HepG2 (cell line): ENCODE results near the gene PTPN5. TPM values are rescaled to one million over a fixed set of nuclear protein-coding genes. Genes with fewer than 3 reads are reported as not detected.

ENCODE experiments used
- DNMT3B ChIP-seq: conservative IDR thresholded peaks from 2 replicates; pipeline ENCODE4 v1.6.1; 2016; ENCODE audit warnings: missing biosample characterization, control low read depth
- MEIS2 ChIP-seq: sonication (generic); formaldehyde crosslinking; IDR thresholded peaks from 2 replicates; pipeline ENCODE4 v1.9.0; 2021; ENCODE audit warnings: mild to moderate bottlenecking, missing genetic modification reagents
- NCOA2 ChIP-seq: sonication (generic); formaldehyde crosslinking; IDR thresholded peaks from 2 replicates; pipeline ENCODE4 v1.8.0; 2022; ENCODE audit warnings: inconsistent platforms
- REL ChIP-seq: sonication (generic); formaldehyde crosslinking; conservative IDR thresholded peaks from 2 replicates; pipeline ENCODE4 v1.8.0; 2022; ENCODE audit warnings: mild to moderate bottlenecking, missing genetic modification reagents, moderate library complexity
- TBX2 ChIP-seq: sonication (generic); formaldehyde crosslinking; IDR thresholded peaks from 2 replicates; pipeline ENCODE4 v1.5.0; 2020; ENCODE audit warnings: missing genetic modification reagents, mild to moderate bottlenecking, borderline replicate concordance
- YEATS2 ChIP-seq: sonication (generic); formaldehyde crosslinking; IDR thresholded peaks from 2 replicates; pipeline ENCODE4 v1.4.0; 2020; ENCODE audit warnings: missing genetic modification reagents, borderline replicate concordance
- ZC3H13 ChIP-seq: sonication (generic); formaldehyde crosslinking; IDR thresholded peaks from 2 replicates; pipeline ENCODE4 v1.8.1; 2023; ENCODE audit warnings: mild to moderate bottlenecking, missing genetic modification reagents, moderate library complexity
- ZNF530 ChIP-seq: sonication (generic); formaldehyde crosslinking; IDR thresholded peaks from 2 replicates; pipeline ENCODE4 v1.5.0; 2020; ENCODE audit warnings: low read depth, mild to moderate bottlenecking, missing genetic modification reagents
- ZNF850 ChIP-seq: sonication (generic); formaldehyde crosslinking; conservative IDR thresholded peaks from 2 replicates; pipeline ENCODE4 v1.9.0; 2021; ENCODE audit warnings: mild to moderate bottlenecking, missing genetic modification reagents
- polyA plus RNA-seq, 8 experiments: library from polyadenylated mRNA; depleted of rRNA in 3 of 8; stranded (reverse) in 7 of 8; unstranded in 1 of 8; fragments of >200 nt; fragmentation: Illumina TruSeq in 4 of 8; extraction: Trizol in 4 of 8; gene quantifications; 2 replicates each; pipeline versions ENCODE4 v1.2.1 to v1.2.3, GENCODE V29; 2011 to 2016; ENCODE audit warnings: low read depth in 4 of 8, missing spikeins in 1 of 8, mixed read lengths in 1 of 8; ENCODE audit not compliant: insufficient read depth in 1 of 8
- total RNA-seq, 5 experiments: library from RNA; depleted of rRNA; stranded (reverse); fragments of >200 nt; fragmentation: Illumina TruSeq; extraction: Trizol; gene quantifications; 2 replicates each; pipeline ENCODE4 v1.2.3, GENCODE V29; 2016; ENCODE audit warnings: low read depth in 1 of 5
- TF ChIP-seq, protein P1 (sequence below): sonication (generic); formaldehyde crosslinking; IDR thresholded peaks from one replicate; pipeline ENCODE4 v1.5.1; 2020; ENCODE audit warnings: mild to moderate bottlenecking, missing genetic modification reagents; ENCODE audit errors: not compliant biosample characterization
- TF ChIP-seq, protein P2 (sequence below): sonication (generic); formaldehyde crosslinking; IDR thresholded peaks from 2 replicates; pipeline ENCODE4 v1.8.0; 2022; ENCODE audit warnings: missing genetic modification reagents, mild to moderate bottlenecking, borderline replicate concordance
- TF ChIP-seq, protein P3 (sequence below): sonication (generic); formaldehyde crosslinking; IDR thresholded peaks from 2 replicates; pipeline ENCODE4 v1.8.1; 2023; ENCODE audit warnings: mild to moderate bottlenecking, moderate library complexity, missing genetic modification reagents
- TF ChIP-seq, protein P4 (sequence below): sonication (generic); formaldehyde crosslinking; IDR thresholded peaks from 2 replicates; pipeline ENCODE4 v1.8.1; 2023; ENCODE audit warnings: missing genetic modification reagents, inconsistent platforms, borderline replicate concordance
- TF ChIP-seq, protein P5 (sequence below): sonication (generic); formaldehyde crosslinking; IDR thresholded peaks from 2 replicates; pipeline ENCODE4 v1.5.0; 2020; ENCODE audit warnings: mild to moderate bottlenecking, missing genetic modification reagents

PTPN5 gene
- total and polyA plus RNA-seq, 2 of the 13 experiments (the other 11 are each of a cell fraction or from before 2014, with no cell fraction given) = not detected

DNA sequence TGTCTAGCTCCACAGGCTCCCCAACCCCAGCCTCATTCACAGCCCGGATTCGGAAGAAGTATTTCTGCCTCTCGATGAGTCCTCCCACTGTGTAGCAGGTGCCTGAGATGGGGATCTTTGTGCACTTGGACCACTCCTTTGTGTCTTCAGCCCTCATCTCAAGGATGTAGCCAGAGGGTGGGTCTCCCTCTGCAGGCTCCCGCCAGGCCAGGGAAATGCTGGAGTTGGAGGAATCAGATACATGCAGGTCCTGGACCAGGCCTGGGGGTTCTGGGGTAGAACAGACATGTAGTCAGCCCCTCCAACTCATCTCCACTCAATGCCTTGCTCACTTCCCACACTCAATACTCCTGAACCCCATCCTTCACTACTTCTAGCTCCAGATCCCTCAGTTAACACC lies 82.2 kb downstream of the PTPN5 start (continued):
- TF ChIP-seq, protein P1, sequence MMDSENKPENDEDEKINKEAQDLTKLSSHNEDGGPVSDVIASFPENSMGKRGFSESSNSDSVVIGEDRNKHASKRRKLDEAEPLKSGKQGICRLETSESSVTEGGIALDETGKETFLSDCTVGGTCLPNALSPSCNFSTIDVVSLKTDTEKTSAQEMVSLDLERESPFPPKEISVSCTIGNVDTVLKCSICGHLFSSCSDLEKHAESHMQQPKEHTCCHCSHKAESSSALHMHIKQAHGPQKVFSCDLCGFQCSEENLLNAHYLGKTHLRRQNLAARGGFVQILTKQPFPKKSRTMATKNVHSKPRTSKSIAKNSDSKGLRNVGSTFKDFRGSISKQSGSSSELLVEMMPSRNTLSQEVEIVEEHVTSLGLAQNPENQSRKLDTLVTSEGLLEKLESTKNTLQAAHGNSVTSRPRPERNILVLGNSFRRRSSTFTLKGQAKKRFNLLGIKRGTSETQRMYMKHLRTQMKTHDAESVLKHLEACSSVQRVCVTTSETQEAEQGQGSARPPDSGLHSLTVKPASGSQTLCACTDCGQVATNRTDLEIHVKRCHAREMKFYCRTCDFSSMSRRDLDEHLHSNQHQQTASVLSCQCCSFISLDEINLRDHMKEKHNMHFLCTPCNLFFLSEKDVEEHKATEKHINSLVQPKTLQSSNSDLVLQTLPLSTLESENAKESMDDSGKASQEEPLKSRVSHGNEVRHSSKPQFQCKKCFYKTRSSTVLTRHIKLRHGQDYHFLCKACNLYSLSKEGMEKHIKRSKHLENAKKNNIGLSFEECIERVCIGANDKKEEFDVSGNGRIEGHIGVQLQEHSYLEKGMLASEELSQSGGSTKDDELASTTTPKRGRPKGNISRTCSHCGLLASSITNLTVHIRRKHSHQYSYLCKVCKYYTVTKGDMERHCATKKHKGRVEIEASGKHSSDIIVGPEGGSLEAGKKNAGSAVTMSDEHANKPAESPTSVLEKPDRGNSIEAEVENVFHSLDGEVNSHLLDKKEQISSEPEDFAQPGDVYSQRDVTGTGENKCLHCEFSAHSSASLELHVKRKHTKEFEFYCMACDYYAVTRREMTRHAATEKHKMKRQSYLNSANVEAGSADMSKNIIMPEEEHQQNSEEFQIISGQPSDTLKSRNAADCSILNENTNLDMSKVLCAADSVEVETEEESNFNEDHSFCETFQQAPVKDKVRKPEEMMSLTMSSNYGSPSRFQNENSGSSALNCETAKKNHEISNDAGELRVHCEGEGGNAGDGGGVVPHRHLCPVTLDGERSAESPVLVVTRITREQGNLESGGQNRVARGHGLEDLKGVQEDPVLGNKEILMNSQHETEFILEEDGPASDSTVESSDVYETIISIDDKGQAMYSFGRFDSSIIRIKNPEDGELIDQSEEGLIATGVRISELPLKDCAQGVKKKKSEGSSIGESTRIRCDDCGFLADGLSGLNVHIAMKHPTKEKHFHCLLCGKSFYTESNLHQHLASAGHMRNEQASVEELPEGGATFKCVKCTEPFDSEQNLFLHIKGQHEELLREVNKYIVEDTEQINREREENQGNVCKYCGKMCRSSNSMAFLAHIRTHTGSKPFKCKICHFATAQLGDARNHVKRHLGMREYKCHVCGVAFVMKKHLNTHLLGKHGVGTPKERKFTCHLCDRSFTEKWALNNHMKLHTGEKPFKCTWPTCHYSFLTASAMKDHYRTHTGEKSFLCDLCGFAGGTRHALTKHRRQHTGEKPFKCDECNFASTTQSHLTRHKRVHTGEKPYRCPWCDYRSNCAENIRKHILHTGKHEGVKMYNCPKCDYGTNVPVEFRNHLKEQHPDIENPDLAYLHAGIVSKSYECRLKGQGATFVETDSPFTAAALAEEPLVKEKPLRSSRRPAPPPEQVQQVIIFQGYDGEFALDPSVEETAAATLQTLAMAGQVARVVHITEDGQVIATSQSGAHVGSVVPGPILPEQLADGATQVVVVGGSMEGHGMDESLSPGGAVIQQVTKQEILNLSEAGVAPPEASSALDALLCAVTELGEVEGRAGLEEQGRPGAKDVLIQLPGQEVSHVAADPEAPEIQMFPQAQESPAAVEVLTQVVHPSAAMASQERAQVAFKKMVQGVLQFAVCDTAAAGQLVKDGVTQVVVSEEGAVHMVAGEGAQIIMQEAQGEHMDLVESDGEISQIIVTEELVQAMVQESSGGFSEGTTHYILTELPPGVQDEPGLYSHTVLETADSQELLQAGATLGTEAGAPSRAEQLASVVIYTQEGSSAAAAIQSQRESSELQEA = no peak
- no peak for TF ChIP-seq ZC3H13 (CRISPR knock-in tag)
- TF ChIP-seq, protein P2, sequence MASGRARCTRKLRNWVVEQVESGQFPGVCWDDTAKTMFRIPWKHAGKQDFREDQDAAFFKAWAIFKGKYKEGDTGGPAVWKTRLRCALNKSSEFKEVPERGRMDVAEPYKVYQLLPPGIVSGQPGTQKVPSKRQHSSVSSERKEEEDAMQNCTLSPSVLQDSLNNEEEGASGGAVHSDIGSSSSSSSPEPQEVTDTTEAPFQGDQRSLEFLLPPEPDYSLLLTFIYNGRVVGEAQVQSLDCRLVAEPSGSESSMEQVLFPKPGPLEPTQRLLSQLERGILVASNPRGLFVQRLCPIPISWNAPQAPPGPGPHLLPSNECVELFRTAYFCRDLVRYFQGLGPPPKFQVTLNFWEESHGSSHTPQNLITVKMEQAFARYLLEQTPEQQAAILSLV = no peak
- no peak for TF ChIP-seq NCOA2
- TF ChIP-seq, protein P3, sequence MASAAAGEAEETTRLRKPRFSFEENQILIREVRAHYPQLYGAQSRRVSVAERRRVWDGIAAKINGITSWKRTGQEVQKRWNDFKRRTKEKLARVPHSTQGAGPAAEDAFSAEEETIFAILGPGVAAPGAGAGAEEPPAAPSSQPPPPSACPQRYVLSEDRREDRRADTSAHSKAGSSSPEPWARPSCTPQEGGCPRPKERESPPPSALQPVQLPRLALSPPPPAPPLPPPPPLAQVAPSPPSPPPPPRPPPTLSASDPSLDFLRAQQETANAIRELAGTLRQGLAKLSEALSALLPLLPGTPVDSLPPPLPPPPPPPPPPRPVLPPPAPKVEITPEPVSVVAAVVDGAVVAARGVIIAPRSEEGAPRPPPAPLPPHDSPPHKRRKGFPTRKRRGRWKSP (CRISPR knock-in tag) = no peak
- TF ChIP-seq, protein P4, sequence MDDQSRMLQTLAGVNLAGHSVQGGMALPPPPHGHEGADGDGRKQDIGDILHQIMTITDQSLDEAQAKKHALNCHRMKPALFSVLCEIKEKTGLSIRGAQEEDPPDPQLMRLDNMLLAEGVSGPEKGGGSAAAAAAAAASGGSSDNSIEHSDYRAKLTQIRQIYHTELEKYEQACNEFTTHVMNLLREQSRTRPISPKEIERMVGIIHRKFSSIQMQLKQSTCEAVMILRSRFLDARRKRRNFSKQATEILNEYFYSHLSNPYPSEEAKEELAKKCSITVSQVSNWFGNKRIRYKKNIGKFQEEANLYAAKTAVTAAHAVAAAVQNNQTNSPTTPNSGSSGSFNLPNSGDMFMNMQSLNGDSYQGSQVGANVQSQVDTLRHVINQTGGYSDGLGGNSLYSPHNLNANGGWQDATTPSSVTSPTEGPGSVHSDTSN (CRISPR knock-in tag) = no peak
- no peak for TF ChIP-seq TBX2 (CRISPR knock-in tag)
- no peak for TF ChIP-seq ZNF530 (CRISPR knock-in tag)
- TF ChIP-seq ZNF850 = no peak
- TF ChIP-seq, protein P5, sequence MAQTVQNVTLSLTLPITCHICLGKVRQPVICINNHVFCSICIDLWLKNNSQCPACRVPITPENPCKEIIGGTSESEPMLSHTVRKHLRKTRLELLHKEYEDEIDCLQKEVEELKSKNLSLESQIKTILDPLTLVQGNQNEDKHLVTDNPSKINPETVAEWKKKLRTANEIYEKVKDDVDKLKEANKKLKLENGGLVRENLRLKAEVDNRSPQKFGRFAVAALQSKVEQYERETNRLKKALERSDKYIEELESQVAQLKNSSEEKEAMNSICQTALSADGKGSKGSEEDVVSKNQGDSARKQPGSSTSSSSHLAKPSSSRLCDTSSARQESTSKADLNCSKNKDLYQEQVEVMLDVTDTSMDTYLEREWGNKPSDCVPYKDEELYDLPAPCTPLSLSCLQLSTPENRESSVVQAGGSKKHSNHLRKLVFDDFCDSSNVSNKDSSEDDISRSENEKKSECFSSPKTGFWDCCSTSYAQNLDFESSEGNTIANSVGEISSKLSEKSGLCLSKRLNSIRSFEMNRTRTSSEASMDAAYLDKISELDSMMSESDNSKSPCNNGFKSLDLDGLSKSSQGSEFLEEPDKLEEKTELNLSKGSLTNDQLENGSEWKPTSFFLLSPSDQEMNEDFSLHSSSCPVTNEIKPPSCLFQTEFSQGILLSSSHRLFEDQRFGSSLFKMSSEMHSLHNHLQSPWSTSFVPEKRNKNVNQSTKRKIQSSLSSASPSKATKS (CRISPR knock-in tag) = no peak
- no peak for TF ChIP-seq REL (CRISPR knock-in tag)
- no peak for TF ChIP-seq YEATS2 (CRISPR knock-in tag)
- no peak for TF ChIP-seq DNMT3B (CRISPR knock-in tag)
- no peak for TF ChIP-seq MEIS2 (CRISPR knock-in tag)
